WTC11 (cell line): ENCODE data around the gene ERMAP. TPM values are rescaled to one million over a fixed set of nuclear protein-coding genes. Genes with fewer than 3 reads are reported as not detected.

Experiments
- ATAC-seq: fragments of 200-7000 bp; cut with Tn5 transposase; 2 replicates; pipeline ENCODE4 v1.10.0; 2021; ENCODE audit warnings: mild to moderate bottlenecking, moderate library complexity
- CTCF ChIA-PET: fragments of 300-600 bp; sonication (Branson Sonifier 250); formaldehyde crosslinking; loops from one replicate; lab custom pipeline; 2021; ENCODE audit warnings: antibody characterized with exemption; lab: Charles Lee
- POLR2A ChIA-PET: fragments of 350-600 bp; sonication (Branson Sonifier 250); formaldehyde crosslinking; loops from one replicate; lab custom pipeline; 2021; ENCODE audit warnings: antibody characterized with exemption; lab: Charles Lee
- DNase-seq: peaks from one replicate; pipeline ENCODE4 v3.0.0; 2021; ENCODE audit warnings: low spot score
- H3K27ac Mint-ChIP-seq: 2 replicates; pipeline ENCODE4 v1.8.0; 2021; ENCODE audit warnings: mixed read lengths
- H3K27me3 Mint-ChIP-seq: 2 replicates; pipeline ENCODE4 v1.8.0; 2021; ENCODE audit warnings: low read depth, mild to moderate bottlenecking, moderate library complexity, mixed read lengths
- H3K36me3 Mint-ChIP-seq: 2 replicates; pipeline ENCODE4 v1.8.0; 2021; ENCODE audit warnings: mixed read lengths
- H3K4me1 Mint-ChIP-seq: 2 replicates; pipeline ENCODE4 v1.8.0; 2022; ENCODE audit warnings: mixed read lengths
- H3K4me3 Mint-ChIP-seq: 2 replicates; pipeline ENCODE4 v1.8.0; 2021; ENCODE audit warnings: mild to moderate bottlenecking, moderate library complexity, mixed read lengths
- H3K9me3 Mint-ChIP-seq: 2 replicates; pipeline ENCODE4 v1.8.0; 2021; ENCODE audit warnings: mixed read lengths
- ARID4B ChIP-seq: sonication (generic); formaldehyde crosslinking; IDR thresholded peaks from 2 replicates; pipeline ENCODE4 v1.8.0; 2023; ENCODE audit warnings: missing genetic modification reagents, mild to moderate bottlenecking, borderline replicate concordance
- ATF2 ChIP-seq: sonication (generic); formaldehyde crosslinking; IDR thresholded peaks from 2 replicates; pipeline ENCODE4 v1.8.1; 2022; ENCODE audit warnings: low read depth, missing genetic modification reagents, borderline replicate concordance
- E2F5 ChIP-seq: sonication (generic); formaldehyde crosslinking; IDR thresholded peaks from 2 replicates; pipeline ENCODE4 v1.8.1; 2022; ENCODE audit warnings: mild to moderate bottlenecking, moderate library complexity, missing genetic modification reagents
- ELF4 ChIP-seq: sonication (generic); formaldehyde crosslinking; IDR thresholded peaks from 2 replicates; pipeline ENCODE4 v1.8.1; 2022; ENCODE audit warnings: low read depth, mild to moderate bottlenecking, moderate library complexity, missing genetic modification reagents
- GRHL2 ChIP-seq: fragments of 250-450 bp; sonication (Bioruptor Pico); IDR thresholded peaks from 2 replicates; pipeline ENCODE4 v1.8.0; 2022; ENCODE audit warnings: mild to moderate bottlenecking, moderate library complexity; ENCODE audit not compliant: insufficient replicate concordance, severe bottlenecking
- HMGXB4 ChIP-seq: sonication (generic); formaldehyde crosslinking; IDR thresholded peaks from 2 replicates; pipeline ENCODE4 v1.8.1; 2023; ENCODE audit warnings: mild to moderate bottlenecking, moderate library complexity, missing genetic modification reagents
- IRF2 ChIP-seq: sonication (generic); formaldehyde crosslinking; IDR thresholded peaks from 2 replicates; pipeline ENCODE4 v1.8.0; 2022; ENCODE audit warnings: low read depth, missing genetic modification reagents, borderline replicate concordance
- JUN ChIP-seq: sonication (generic); formaldehyde crosslinking; IDR thresholded peaks from 2 replicates; pipeline ENCODE4 v1.8.0; 2023; ENCODE audit warnings: mild to moderate bottlenecking, missing genetic modification reagents
- MAX ChIP-seq: sonication (generic); formaldehyde crosslinking; IDR thresholded peaks from 2 replicates; pipeline ENCODE4 v1.8.0; 2022; ENCODE audit warnings: mild to moderate bottlenecking, missing genetic modification reagents
- MYBL2 ChIP-seq: sonication (generic); formaldehyde crosslinking; IDR thresholded peaks from 2 replicates; pipeline ENCODE4 v1.8.1; 2023; ENCODE audit warnings: mild to moderate bottlenecking, moderate library complexity, missing genetic modification reagents
- NFYB ChIP-seq: sonication (generic); formaldehyde crosslinking; conservative IDR thresholded peaks from 2 replicates; pipeline ENCODE4 v1.8.0; 2022; ENCODE audit warnings: low read depth, missing genetic modification reagents
- NR3C1 ChIP-seq: sonication (generic); formaldehyde crosslinking; conservative IDR thresholded peaks from 2 replicates; pipeline ENCODE4 v1.8.1; 2023; ENCODE audit warnings: low read depth, mild to moderate bottlenecking, missing genetic modification reagents
- PREB ChIP-seq: sonication (generic); formaldehyde crosslinking; IDR thresholded peaks from 2 replicates; pipeline ENCODE4 v1.8.1; 2022; ENCODE audit warnings: mild to moderate bottlenecking, missing genetic modification reagents, moderate library complexity, borderline replicate concordance
- SOX15 ChIP-seq: fragments of 250-450 bp; sonication (Bioruptor Pico); IDR thresholded peaks from 2 replicates; pipeline ENCODE4 v1.9.0; 2021; ENCODE audit warnings: mild to moderate bottlenecking
- USF2 ChIP-seq: sonication (generic); formaldehyde crosslinking; IDR thresholded peaks from 2 replicates; pipeline ENCODE4 v1.8.1; 2023; ENCODE audit warnings: mild to moderate bottlenecking, missing genetic modification reagents, moderate library complexity
- ZNF263 ChIP-seq: sonication (generic); formaldehyde crosslinking; IDR thresholded peaks from 2 replicates; pipeline ENCODE4 v1.8.1; 2022; ENCODE audit warnings: low read depth, mild to moderate bottlenecking, moderate library complexity, missing genetic modification reagents
- ZNF423 ChIP-seq: fragments of 250-450 bp; sonication (Bioruptor Pico); IDR thresholded peaks from 2 replicates; pipeline ENCODE4 v2.1.2; 2022; ENCODE audit warnings: mild to moderate bottlenecking, moderate library complexity
- ZNF425 ChIP-seq: fragments of 250-450 bp; sonication (Bioruptor Pico); conservative IDR thresholded peaks from 2 replicates; pipeline ENCODE4 v1.9.0; 2021; ENCODE audit warnings: mild to moderate bottlenecking
- total RNA-seq: library from RNA; stranded (reverse); gene quantifications from 3 replicates; pipeline ENCODE4 v1.2.3, GENCODE V29; 2021

The ERMAP gene
- total RNA-seq, 1 experiment from 2014 or later = 2.6 TPM

- TF ChIP-seq ARID4B (CRISPR knock-in tag) = no peak
- no peak for TF ChIP-seq NFYB (CRISPR knock-in tag)
- TF ChIP-seq, all 79 proteins: peak for 0
Measured at GRCh38 chr1:42783092-42783491, 33.8 kb upstream of the ERMAP start (continued).

- Mint-ChIP-seq H3K9me3 (peaks cover 4% of the 10 kb centered on the region; the same call in 1 of the 2 replicates), H3K27me3 (no peaks in the 10 kb centered on the region), H3K4me3 (no peak overlapping the region), H3K27ac (no peak overlapping the region), H3K36me3 (peaks cover 21% of the 10 kb centered on the region), H3K4me1 (peaks cover 8% of the 10 kb centered on the region)
- ATAC-seq = peak; percentile 38
- POLR2A ChIA-PET = interaction anchor here (1.0 kb wide), 1 partner anchor 27 kb away, joined by 3 read pairs; no protein-coding TSS in a partner anchor
- TF ChIP-seq ELF4 = no peak
- no peak for TF ChIP-seq NFYB (CRISPR knock-in tag)
- TF ChIP-seq MAX = no peak
- no peak for TF ChIP-seq HMGXB4
- TF ChIP-seq GRHL2 (CRISPR knock-in tag) = no peak
- no peak for DNase-seq
- CTCF ChIA-PET = interaction anchor here (0.8 kb wide), 1 partner anchor 129 kb away, joined by 3 read pairs; no protein-coding TSS in a partner anchor
Measured at GRCh38 chr1:42784547-42784945, 32.4 kb upstream of the ERMAP start.

GRCh38 chr1:42784946-42785693 lies 31.8 kb upstream of the ERMAP start, which contains the start of gene TMEM269:
Gene TMEM269 (plus strand): TSS chr1:42784991. CDS start chr1:42789894, 4,903 bp downstream.
- ATAC-seq (peak; percentile 28), DNase-seq (peak; percentile 16)
- peaks cover 16% of the 10 kb centered on the region for H3K36me3 Mint-ChIP-seq
- no peak within 1 kb of the TSS for H3K27ac Mint-ChIP-seq
- peaks cover 8% of the 10 kb centered on the region for H3K4me1 Mint-ChIP-seq
- ChIA-PET POLR2A (interaction anchor here (1.0 kb wide), 1 partner anchor 28 kb away, joined by 3 read pairs; no protein-coding TSS in a partner anchor), CTCF (no interaction called here)
- H3K9me3 Mint-ChIP-seq = peaks cover 4% of the 10 kb centered on the region; the same call in 1 of the 2 replicates
- H3K27me3 Mint-ChIP-seq = no peaks in the 10 kb centered on the region
- no peak within 1 kb of the TSS for H3K4me3 Mint-ChIP-seq
- TF ChIP-seq IRF2 (CRISPR knock-in tag) (no peak), PREB (CRISPR knock-in tag) (no peak), USF2 (CRISPR knock-in tag) (no peak), ZNF423 (no peak), ZNF425 (CRISPR knock-in tag) (no peak), MYBL2 (no peak), E2F5 (CRISPR knock-in tag) (no peak), ZNF263 (CRISPR knock-in tag) (no peak), NR3C1 (CRISPR knock-in tag) (no peak), SOX15 (CRISPR knock-in tag) (no peak), ATF2 (CRISPR knock-in tag) (no peak), JUN (CRISPR knock-in tag) (no peak)
